Stimulated activated CD4-positive, alpha-beta T cell treated with anti-CD3 and anti-CD28 coated beads, Interleukin-12 subunit alpha, Interleukin-12 subunit beta, amount 100 ng/mL, for 4 hours (primary cell): ENCODE results near the gene TRMT6.

ENCODE experiments used
- DNase-seq: peaks from one replicate; pipeline ENCODE4 v3.0.0-alpha.2; 2020

The TRMT6 gene

GRCh38 chr20:5950271-5951031 is at the start of gene TRMT6, which contains the start of gene MCM8:
Gene TRMT6, minus strand, starts transcription at chr20:5950533. Its CDS starts 128 bp downstream, at chr20:5950405.
Gene MCM8, plus strand, starts transcription at chr20:5950652. Its CDS starts 1,364 bp downstream, at chr20:5952016.
- peak; percentile 95 for DNase-seq

- no peak for DNase-seq
These were observed 49.5 kb upstream of the TRMT6 start for GRCh38 chr20:5999783-6000182.

GRCh38 chr20:5996765-5997164 is 46.4 kb upstream of the TRMT6 start:
- no peak for DNase-seq

GRCh38 chr20:5991623-5992441 is 41.5 kb upstream of the TRMT6 start:
- no peak for DNase-seq

GRCh38 chr20:5990946-5991345 is 40.6 kb upstream of the TRMT6 start:
- no peak for DNase-seq

GRCh38 chr20:5989539-5989938 is 39.2 kb upstream of the TRMT6 start:
- no peak for DNase-seq

GRCh38 chr20:5987383-5987782 is 37.0 kb upstream of the TRMT6 start:
- DNase-seq = no peak

- DNase-seq = no peak
These were observed 30.6 kb upstream of the TRMT6 start for GRCh38 chr20:5980720-5981538.

- DNase-seq = no peak
These were observed 29.5 kb upstream of the TRMT6 start for GRCh38 chr20:5979801-5980200.

GRCh38 chr20:5977975-5978374 is 27.6 kb upstream of the TRMT6 start:
- no peak for DNase-seq

GRCh38 chr20:5977223-5977622 is 26.9 kb upstream of the TRMT6 start:
- DNase-seq = no peak

GRCh38 chr20:5975778-5976177 is 25.4 kb upstream of the TRMT6 start:
- no peak for DNase-seq

- DNase-seq = no peak
These were observed 24.2 kb upstream of the TRMT6 start for GRCh38 chr20:5974531-5974930.

GRCh38 chr20:5973971-5974370 is 23.6 kb upstream of the TRMT6 start:
- no peak for DNase-seq

- no peak for DNase-seq
These were observed 22.8 kb upstream of the TRMT6 start for GRCh38 chr20:5973172-5973571.

GRCh38 chr20:5971203-5971602 is 20.9 kb upstream of the TRMT6 start:
- DNase-seq = no peak

GRCh38 chr20:5970381-5970780 is 20.0 kb upstream of the TRMT6 start:
- no peak for DNase-seq

- no peak for DNase-seq
These were observed 19.6 kb upstream of the TRMT6 start for GRCh38 chr20:5969940-5970339.

GRCh38 chr20:5969348-5969935 is 19.1 kb upstream of the TRMT6 start:
- DNase-seq = no peak

GRCh38 chr20:5968462-5968861 is 18.1 kb upstream of the TRMT6 start:
- no peak for DNase-seq

- DNase-seq = no peak
These were observed 17.1 kb upstream of the TRMT6 start for GRCh38 chr20:5967469-5967868.

- no peak for DNase-seq
These were observed 426 bp downstream of the TRMT6 start for GRCh38 chr20:5949943-5950270.

- peak; percentile 10 for DNase-seq
These were observed 3.1 kb downstream of the TRMT6 start for GRCh38 chr20:5947276-5947675.
